Fibroblast of gingiva (primary cell): ENCODE measurements around the gene PGBD5.

ENCODE experiments used
- DNase-seq: peaks from one replicate; pipeline ENCODE4 v3.0.0-alpha.2; 2011; ENCODE audit warnings: low read depth

The PGBD5 gene

DNA sequence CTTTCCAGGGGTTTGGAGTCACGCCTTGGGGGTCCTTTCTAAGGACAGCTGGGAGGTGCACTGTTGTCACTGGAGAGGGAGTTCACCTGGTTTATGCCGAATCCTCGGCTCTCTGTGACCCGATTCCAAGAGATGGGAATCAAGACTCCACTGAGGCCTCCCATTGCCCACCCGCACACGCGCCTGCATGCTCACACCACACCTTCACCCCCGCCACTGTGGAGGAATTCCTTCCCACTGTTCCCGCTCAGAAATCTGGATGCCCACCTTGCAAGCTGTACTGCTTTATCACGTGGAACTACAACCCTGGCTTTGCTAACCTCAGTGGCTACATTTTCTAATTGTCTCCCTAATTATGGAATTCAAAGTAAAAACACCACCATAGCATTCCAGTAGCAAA, 29.2 kb downstream of the PGBD5 start:
- DNase-seq: no peak

DNA sequence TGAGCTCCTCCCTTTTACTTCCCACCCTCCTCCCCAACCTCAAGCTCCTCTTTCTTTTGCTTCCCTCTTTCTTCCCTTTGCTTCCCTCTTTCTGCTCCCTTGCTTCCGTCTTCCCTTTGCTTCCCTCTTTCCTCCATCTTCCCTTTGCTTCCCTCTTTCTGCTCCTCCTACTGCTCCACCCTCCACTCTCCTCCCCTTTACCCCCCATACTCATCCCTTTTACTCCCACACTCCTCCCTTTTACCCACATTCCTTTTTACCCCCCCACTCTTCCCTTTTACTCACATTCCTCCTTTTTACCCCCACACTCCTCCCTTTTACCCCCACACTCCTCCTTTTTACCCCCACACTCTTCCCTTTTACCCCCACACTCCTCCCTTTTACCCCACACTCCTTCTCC, 30.2 kb downstream of the PGBD5 start:
- DNase-seq: no peak

DNA sequence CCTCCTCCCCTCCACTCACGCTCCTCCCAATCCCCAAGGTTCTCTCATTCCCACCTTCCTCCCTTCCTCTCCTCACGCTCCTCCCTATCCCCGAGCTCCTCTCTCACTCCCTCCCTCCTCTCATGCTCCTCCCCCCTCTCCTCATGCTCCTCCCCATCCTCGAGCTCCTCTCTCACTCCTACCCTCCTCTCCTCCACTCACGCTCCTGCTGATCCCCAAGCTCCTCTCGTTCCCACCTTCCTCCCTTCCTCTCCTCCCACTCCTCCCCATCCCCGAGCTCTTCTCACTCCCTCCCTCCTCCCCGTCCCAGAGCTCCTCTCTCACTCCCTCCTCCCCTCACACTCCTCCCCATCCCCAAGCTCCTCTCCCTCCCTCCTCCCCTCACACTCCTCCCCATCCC, 31.4 kb downstream of the PGBD5 start:
- DNase-seq: no peak

DNA sequence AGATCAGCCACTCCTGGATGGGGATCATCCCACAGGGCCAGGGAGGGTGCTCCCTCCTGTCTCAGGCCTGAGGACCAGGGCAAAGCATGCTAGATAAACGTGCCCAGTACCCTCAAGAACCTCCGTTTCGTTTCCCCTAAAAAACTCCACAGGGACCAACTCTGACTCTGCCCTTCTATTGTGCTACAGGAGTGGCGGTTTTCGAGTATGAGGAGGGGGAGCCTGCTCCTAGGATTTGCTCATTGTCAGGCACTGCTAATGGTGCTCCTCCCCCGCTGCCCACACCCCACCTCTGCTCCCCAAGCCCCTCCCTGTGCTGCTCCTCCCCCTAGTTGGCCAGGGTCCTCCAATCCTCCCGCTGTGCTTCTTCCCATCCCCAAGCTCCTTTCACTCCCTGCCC, 32.0 kb downstream of the PGBD5 start:
- no peak for DNase-seq

DNA sequence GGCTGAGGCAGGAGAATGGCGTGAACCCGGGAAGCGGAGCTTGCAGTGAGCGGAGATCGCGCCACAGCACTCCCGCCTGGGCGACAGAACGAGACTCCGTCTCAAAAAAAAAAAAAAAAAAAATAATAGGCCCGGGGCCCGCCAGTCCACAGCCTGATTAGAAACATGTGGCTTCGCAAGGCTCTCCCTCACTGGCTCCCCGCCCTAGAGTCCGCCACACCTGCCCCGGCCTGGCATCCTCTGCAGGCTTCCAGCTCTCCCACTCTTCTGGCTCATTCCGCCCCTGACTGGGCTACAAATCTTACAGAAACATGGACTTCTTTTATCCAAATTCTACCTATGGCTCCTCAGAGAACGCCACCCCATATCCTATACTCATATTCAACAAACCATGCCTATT, 32.4 kb downstream of the PGBD5 start:
- DNase-seq: no peak

DNA sequence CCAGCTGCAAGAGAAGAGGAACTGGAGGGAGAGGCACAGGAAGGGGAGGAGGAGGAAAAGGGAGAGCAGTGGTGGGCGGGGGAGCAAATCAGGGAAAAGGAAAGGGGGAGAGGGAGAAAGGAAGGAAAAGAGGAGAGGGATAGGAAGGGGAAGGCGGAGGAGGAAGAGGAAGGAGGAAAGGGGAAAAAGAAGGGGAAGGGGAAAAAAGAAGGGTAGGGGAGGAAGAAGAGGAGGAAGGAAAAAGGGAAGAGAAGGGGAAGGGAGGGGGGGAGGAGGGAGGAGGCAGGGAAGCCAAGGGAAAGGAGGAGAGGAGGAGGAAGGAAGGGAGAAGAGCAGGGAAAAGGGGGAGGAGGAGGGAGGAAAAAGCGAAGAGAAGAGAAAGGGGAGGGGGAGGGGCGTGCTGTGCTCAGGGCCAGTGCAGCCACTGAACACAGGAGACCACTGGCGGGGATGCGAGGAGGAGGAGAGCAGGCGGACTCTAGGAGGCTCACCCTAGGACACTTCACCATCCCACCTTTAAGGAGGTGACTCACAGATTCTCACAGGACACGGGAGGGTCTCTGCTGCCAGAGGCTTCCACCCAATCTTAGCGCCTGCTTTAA, 33.1 kb downstream of the PGBD5 start:
- DNase-seq: no peak

DNA sequence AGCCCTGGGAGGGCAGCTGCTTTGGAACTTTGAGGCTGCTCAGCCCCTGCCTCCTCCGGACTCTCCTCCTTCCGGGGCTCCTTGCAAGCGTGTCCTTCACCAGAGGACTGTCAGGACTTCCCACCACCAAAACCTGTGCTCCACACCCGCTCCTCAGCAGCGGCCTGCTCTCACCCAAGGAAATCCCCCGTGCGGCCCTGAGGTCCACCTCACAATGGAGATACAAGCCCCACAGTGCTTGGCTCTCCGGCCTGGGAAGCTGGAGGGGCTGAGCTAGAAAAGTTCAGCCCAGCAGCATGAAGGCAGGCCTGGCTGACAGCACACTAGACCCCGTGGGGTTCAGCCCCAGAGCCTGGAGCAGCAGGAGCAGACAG, 33.6 kb downstream of the PGBD5 start:
- no peak for DNase-seq

DNA sequence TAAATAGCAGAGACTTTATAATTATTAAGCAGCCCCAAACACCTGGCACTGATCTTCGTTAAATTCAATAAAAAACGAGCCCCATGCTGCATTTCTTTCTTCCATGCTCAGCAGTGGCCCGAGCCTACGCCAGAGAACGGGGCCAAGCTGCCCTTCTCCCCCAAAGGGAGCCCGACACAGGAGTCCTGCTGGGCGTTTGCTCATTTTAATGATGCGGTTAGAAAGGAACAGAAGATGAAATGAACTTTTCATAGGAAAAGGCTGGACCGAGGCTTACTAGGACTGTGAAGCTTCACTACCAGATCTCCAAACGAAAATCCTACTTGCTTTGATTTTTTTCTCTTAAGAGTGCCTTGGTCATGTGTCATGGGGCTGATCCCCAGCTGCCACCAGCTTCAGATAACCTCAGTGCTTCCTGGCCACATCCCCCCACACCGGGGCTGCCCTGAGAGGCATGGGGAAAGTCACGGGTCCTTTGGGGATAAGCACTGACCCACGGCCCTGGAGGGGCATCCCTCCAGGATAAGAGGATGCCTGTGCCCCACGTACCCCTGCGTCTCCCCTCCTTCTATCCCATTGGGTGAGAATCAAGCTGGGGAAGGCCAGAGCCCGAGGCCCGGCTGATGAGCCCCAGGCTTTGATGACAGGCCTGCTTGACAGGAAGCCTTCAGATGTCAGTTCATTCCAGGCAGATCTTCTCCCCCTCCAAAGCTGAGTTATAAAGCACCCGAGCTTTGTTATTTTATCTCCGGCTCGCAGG, 34.2 kb downstream of the PGBD5 start:
- DNase-seq: no peak

DNA sequence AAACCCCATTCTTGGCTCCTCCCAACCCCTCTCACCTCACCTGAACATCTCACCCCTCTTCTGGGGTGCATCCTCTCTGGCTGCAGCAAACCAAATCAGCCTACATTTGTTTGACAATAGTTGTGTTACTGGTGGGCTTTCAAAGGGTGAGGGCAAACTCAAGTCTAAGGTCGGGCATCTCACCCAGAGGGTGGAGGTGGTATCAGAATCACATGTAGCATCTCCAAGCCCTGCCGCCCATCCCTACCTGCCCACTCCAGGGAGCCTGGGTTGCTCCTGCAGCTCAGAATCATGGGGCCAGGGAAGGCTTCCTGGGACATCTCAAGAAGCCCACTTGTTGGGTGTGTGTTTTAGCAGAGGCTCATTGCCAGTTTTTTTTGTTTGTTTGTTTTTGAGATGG, 35.8 kb downstream of the PGBD5 start:
- DNase-seq: no peak

DNA sequence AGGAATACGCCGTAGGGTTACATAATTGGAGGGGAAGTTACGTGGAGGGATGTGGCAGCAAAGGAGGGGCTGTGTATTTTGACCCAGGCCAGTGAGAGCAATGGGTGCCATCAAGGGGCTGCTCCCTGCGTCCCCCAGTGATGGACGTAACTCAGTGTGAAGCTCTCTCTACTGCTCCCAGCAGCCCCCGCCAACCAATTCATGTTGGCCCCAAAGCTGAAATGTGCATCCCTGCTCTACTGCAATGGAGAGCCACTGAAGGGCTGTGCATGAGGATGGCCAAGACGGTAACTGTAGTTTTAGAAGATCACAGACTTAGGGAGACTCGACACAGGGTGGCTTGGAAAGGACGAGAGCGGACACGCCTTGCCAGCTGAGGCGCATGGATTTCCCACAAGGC, 38.3 kb downstream of the PGBD5 start:
- no peak for DNase-seq

DNA sequence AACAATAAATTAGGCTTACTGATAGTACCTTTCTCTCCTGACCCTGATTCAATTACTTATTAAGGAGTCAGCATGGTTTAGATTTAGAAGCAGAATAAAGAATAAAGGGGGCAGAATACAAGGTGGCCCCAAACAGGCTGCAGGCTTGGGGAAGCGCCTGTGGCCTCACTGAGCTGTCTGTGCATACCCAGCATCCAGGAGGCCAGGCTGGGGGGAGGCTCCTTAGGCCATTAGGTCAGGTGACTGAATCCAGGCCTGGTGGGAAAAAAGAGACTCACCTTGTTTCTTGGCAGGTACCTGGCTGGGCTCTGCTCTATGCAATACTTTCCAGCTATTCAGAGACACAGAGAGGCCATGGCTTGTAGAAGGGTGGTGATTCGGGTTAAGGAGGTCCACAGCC, 38.8 kb downstream of the PGBD5 start:
- no peak for DNase-seq

DNA sequence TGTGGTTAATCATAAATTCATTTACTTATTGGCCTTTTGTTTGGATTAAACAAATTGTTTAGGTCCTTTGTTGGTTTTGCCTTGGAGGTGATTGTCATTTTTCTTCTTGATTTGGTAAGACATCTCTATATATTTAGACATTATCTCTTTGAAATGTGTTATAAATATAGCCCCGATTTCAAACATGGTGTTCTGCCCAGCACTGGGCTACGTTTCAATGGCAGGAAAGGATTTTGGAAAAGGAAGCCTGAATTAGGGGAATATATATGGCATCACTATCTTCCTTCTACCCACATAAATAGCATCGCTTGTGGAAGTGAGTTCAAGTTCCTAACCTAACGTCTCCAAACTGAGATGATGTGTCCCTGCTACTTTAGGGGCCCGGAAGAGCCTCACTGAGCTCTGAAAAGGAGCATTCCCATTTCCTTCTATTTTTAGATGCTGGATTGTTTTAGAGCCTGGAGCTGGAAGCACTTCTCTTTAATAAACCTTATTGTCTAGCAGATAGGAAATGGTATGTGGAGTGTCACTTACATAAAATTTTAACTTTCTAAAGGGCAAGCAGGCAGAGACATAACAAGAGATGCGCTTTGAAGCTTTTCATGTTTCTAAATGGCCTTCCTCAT, 39.4 kb downstream of the PGBD5 start:
- DNase-seq: no peak

DNA sequence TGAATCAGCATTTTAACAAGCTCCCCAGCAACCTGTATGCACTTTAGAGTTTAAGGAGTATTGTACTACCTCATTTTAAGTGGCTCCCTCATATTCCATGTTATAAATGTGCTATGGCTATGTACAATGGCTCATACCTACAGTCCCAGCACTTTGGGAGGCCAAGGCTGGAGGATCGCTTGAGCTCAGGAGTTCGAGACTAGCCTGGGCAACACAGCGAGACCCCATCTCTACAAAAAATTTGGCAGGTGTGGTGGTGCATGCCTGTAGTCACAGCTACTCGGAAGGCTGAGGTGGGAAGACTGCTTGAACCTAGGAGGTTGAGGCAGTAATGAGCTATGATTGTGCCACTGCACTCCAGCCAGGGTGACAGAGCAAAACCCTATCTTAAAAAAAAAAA, 40.2 kb downstream of the PGBD5 start:
- DNase-seq: no peak

DNA sequence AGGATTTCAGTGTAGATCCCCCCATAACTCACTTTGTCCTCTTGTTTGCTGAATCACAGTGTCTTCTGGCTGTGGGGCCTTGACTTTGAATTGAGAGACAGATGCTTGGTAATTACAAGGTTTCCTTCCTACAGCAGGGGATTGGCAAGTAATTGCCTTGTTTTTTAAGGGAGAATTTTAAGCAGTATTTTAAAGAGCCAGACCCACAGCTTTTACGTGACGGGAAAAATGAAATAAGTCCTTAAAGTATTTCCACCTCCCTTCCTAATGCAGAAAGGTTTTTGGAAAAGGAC, 41.0 kb downstream of the PGBD5 start:
- DNase-seq: no peak

DNA sequence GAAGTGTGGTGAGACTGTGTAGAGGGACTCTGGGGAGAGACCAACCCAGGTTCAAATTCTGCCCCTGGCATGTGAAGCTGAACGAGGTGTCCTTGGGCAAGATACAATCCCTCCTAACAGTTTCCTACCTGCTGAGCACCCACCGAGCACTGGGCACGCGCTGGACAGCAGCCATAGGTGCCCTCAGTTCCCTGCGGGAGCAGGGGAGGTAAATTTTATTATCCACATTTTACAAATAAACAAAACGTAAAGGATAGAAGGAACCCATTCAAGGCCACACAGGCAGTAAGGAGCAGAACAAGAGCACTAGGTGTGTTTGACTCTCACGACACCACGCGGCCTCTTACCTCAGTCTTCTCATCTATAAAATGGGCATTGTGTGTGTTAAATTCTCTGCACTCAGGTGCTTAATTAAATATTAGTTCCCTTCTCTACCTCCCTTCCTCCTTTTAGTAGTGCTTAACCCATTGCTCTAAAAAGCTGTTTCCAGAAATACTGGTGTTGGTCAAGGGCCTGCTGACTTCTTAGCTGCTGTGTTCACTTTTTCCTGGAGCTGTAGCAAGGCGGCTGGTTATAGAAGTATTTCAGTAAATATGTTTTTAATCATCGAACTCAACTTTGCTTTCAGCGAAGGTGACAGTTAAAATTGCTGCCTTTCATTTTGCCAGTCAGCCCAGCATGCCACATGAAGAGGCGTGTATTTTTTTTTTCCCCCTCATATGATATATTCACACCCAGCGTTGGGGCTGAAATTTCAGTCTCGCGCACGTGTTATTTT, 41.6 kb downstream of the PGBD5 start:
- DNase-seq: no peak

DNA sequence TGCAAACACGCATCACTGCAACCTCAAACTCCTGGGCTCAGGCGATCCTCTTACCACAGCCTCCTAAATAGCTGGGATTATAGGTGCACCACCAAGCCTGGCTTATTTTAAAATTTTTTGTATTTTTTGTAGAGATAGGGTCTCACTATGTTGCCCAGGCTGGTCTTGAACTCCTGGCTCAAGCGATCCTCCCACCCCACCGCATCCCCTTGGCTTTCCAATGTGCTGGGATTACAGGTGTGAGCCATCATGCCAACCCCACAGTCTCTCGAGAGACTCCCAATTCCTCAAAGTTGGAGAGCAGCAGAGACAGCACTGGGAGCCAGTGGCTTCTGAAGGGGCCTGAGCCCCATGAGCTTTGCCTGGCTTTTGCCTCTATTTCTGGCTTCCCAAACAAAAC, 42.7 kb downstream of the PGBD5 start:
- DNase-seq: no peak

DNA sequence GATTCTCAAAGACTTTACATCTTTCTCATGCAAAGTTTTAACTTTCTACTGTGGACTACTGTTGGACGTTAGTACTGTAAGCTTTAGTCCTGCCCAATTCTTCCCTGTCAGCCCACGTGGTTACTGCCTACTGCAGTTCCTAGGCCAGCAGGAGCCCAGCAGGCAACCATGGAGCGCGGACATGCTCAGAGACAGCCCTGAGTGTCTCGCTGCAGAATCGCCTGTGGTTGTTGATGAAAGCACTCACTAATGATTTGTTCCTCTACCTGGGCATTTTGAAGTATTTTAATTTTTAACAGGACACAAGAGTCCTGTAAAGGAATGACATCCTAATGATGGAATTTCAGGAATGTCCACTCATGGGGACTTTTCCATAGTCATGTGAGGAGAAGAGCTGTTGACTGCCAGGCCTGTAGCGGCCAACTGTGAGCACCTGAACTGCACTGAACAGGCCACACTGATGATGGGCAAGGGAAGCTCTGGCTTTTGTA, 44.1 kb downstream of the PGBD5 start:
- no peak for DNase-seq

DNA sequence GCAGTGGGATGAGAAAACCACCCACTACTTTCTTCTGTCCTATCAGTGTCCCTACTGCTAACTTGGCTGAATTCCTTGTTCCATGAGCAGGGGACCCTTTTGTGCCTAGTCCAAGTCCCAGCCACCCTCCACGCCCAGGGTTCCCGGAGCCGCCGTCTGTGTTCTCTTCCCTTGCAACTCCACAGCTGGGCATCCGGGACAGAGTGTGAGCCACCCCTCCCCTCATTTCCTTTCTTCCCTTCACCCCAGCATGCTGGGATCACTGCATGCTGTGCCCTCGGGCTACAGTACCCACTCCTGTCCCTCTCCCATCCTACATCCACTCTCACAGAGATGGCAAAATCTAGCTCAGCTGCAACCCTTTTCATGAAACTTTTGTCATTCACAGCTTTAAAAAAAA, 44.5 kb downstream of the PGBD5 start:
- no peak for DNase-seq

DNA sequence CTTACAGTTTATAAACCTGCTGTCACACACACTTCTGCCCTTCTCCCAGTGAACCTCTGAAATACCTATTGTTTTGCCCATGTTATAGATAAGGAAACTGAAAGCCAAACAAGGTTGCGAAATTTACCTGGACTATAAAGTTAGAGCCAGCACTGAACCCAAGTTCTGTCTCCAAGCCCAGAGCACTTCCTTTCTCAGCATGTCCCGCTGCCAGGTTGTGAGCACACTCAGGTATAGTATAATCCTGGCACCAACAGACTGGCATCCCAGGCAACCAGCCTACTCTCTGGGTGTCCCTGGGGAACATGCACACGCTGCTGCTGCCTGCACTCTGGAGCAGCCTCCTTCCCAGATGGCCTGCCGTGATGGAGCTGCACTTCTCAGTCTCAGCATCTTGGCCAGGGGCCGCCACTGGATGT, 45.1 kb downstream of the PGBD5 start:
- DNase-seq: no peak

DNA sequence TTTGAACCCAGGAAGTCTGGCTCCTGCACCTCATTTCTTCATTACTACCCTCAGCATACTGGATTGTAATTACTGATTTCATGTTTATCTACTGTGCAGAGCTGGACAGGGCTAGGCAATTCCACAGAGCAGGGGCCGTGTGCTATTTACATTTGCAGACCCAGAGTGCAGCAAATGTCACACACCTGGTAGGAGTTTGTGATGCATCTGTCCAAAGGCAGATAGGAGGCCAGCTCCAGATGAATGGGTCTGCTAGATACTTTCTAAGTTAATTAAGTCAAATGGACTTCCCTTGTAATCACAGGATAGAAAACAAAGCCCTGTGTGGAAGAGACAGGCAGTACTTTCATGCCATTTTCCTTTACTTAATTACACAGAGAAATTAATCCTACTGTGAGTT, 46.2 kb downstream of the PGBD5 start:
- no peak for DNase-seq

DNA sequence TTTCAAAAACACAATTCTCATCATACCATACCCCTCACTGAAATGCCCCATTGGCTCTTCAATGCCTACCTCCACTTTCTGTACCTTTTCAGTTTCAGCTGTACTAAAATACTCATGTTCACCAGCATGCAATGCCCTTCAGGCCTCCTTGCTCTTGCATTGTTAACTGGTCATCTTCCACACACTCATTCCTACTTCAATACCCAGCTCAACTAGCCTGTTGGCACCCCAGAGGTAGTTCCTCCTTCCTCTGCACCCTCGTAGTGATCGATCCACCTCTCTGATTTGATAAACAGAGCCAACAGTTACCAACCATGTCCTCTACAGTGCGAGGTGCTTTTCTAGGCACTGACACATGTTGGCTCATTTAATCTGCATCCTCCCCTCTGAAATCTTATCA, 46.7 kb downstream of the PGBD5 start:
- DNase-seq: no peak

DNA sequence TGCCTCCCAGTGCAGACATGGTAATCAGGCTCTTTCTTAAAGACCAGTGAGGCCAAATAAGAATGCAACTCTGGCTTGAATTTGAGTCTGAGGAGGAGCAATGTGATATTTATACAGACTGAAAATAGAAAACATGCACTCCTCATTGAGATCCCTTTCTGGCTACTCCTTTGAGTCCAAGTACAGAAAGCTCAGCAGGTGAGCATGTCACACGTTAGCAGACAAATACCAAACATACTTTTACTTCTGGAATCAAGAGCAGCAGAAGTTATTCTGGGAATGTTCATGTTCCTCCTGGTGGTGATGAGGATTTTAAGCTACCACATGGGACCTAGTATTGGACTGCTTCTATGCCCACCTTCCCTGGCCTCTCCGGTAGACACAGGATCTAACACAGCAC, 48.3 kb downstream of the PGBD5 start:
- no peak for DNase-seq

DNA sequence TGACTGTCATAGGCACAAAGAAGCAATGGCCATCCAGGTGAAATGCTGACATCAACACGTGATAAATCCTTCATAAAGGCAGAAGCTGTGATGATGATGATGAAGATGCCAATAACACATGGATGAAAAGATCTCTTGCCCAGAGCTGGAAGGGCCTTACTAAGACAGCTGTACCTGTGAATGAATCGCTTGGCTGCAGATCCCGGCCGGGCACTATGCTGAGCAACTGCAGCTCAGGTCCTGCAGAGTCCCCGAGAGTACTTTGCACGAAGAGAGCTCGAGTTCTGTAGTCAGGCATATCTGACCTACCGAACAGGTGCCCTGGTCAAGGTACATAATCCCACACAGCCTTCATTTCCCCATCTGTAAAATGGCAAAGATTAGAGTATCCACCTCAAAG, 48.8 kb downstream of the PGBD5 start:
- DNase-seq: no peak
